Upper lobe of left lung (tissue), 6 donors: ENCODE measurements around the gene C5orf47. TPM values are rescaled to one million over a fixed set of nuclear protein-coding genes. Genes with fewer than 3 reads are reported as not detected.

Experiments
- ATAC-seq, 2 donors: fragments of 200-7000 bp; cut with Tn5 transposase; one replicate each; pipeline ENCODE4 v1.9.1; 2022; ENCODE audit warnings: mild to moderate bottlenecking in 2 of 2, moderate library complexity in 2 of 2; ENCODE audit not compliant: low FRiP score in 2 of 2
- DNase-seq, 2 donors: peaks; one replicate each; pipeline ENCODE4 v3.0.0-alpha.2; 2019 to 2020
- H3K27ac ChIP-seq, 4 donors: fragments of 200-600 bp; sonication (generic); one replicate each; pipeline ENCODE4 v1.5.1; 2016 to 2019
- H3K27me3 ChIP-seq, 4 donors: fragments of 200-600 bp; sonication (generic); one replicate each; pipeline ENCODE4 v1.5.1; 2017 to 2019
- H3K36me3 ChIP-seq, 4 donors: fragments of 200-600 bp; sonication (generic); one replicate each; pipeline ENCODE4 v1.5.1; 2016 to 2019
- H3K4me1 ChIP-seq, 4 donors: fragments of 200-600 bp; sonication (generic); one replicate each; pipeline ENCODE4 v1.5.1; 2018 to 2019
- H3K4me3 ChIP-seq, 4 donors: fragments of 200-600 bp; sonication (generic); one replicate each; pipeline ENCODE4 v1.5.1; 2017 to 2019; ENCODE audit warnings: mild to moderate bottlenecking in 2 of 4, moderate library complexity in 1 of 4
- H3K9me3 ChIP-seq, 4 donors: fragments of 200-600 bp; sonication (generic); one replicate each; pipeline ENCODE4 v1.5.1; 2018 to 2019
- EP300 ChIP-seq, 4 donors: sonication (generic); formaldehyde crosslinking; IDR thresholded peaks; one replicate each; pipeline ENCODE4 v1.5.1; 2017; ENCODE audit warnings: antibody characterized with exemption in 4 of 4, control low read depth in 2 of 4
- POLR2A ChIP-seq, 4 donors: fragments of 450-650 bp; IDR thresholded peaks; one replicate each; pipeline ENCODE4 v1.5.1; 2016 to 2017; ENCODE audit warnings: antibody characterized with exemption in 4 of 4, mild to moderate bottlenecking in 2 of 4
- POLR2AphosphoS5 ChIP-seq, 2 donors: sonication (generic); formaldehyde crosslinking; IDR thresholded peaks; one replicate each; pipeline ENCODE4 v1.5.1; 2017; ENCODE audit warnings: antibody characterized with exemption in 2 of 2
- WGBS, 2 donors: methylation state at CpG; one replicate each; pipeline ENCODE4 v1.1.5; 2017 to 2018; 5-methylcytosine and 5-hydroxymethylcytosine counted together
- total RNA-seq, 6 donors: library from RNA; depleted of rRNA in 4 of 6; stranded (reverse); fragments of >200 nt in 4 of 6; gene quantifications; one replicate each; pipeline versions ENCODE4 v1.1.0 to v1.2.1, GENCODE V29; 2016 to 2021
- TF ChIP-seq, protein P1 (sequence below), 6 experiments: fragments of 450-650 bp in 4 of 6; fragments of 200-600 bp in 2 of 6; sonication (generic) in 2 of 6; IDR thresholded peaks; one replicate each; pipeline ENCODE4 v1.5.1; 2016 to 2019; ENCODE audit warnings: antibody characterized with exemption in 6 of 6
- donor health status: DM: no; HTN: no; CAD: no; lungs with moderate emphysema.
- donor health status: DM: no; HTN: yes; CAD: no; lungs with severe emphysema.

Gene C5orf47, protein sequence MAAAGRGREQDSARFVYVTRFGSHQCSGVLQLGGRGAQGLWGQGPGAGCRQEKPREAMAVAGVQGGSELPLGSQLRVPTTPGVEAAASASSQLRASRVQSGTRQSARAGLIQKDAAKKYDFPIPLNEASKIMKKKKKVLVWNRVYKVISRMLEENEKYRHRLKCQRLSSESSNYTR
- not detected for total RNA-seq

DNA sequence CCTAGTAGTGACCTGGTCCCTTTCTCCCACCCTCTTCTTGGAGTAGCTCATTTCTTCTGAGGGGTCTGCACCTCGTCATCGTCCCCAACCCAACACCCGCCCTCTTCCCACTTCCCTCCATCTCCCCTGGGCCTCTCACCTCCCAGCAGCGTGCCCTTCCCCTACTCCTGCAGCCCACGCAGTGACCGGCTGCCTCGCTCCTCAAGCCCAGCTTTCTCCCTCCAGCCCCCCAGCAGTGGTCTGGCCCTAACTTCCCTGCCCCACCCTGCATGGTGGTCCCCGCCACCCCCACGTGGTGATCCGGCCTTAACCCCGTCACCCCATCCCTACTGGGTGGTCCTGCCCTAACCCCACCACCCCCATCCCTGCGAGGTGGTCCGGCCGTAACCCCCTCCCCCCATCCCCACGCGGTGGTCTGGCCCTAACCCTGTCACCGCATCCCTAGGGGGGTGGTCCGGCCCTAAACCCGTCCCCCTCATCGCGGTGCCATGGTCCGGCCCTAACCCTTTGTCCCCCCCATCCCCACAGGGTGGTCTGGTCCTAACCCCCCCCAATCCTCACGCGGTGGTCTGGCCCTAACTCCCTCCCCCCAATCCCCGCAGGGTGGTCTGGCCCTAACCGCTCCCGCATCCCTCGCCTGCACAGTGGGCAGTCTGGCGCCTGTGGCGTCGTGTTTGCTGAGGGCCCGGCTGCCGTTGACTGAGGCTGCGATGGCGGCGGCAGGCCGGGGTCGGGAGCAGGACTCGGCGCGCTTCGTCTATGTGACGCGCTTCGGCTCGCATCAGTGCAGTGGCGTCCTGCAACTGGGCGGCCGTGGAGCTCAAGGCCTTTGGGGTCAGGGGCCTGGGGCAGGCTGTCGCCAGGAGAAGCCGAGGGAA, at the start of gene C5orf47:
C5orf47 (plus strand) TSS at position 617 of the 878 bp plus-strand sequence; CDS start at position 711, 94 bp downstream.
- Histone ChIP-seq H3K36me3 (no peaks in the 10 kb centered on the region), H3K9me3 (no peaks in the 10 kb centered on the region), H3K27ac (no peak within 1 kb of the TSS), H3K27me3 (no peaks in the 10 kb centered on the region), H3K4me1 (no peaks in the 10 kb centered on the region), H3K4me3 (no peak within 1 kb of the TSS)
- peak in 1 of 2 donors; percentile 35 for DNase-seq
- ATAC-seq: peak in 1 of 2 donors; percentile 53
- TF ChIP-seq POLR2AphosphoS5 (IDR thresholded peaks at IDR 0.05): no peak
- no peak for TF ChIP-seq EP300 (IDR thresholded peaks at IDR 0.05)
- TF ChIP-seq POLR2A (IDR thresholded peaks at IDR 0.05): no peak
- TF ChIP-seq, protein P1, sequence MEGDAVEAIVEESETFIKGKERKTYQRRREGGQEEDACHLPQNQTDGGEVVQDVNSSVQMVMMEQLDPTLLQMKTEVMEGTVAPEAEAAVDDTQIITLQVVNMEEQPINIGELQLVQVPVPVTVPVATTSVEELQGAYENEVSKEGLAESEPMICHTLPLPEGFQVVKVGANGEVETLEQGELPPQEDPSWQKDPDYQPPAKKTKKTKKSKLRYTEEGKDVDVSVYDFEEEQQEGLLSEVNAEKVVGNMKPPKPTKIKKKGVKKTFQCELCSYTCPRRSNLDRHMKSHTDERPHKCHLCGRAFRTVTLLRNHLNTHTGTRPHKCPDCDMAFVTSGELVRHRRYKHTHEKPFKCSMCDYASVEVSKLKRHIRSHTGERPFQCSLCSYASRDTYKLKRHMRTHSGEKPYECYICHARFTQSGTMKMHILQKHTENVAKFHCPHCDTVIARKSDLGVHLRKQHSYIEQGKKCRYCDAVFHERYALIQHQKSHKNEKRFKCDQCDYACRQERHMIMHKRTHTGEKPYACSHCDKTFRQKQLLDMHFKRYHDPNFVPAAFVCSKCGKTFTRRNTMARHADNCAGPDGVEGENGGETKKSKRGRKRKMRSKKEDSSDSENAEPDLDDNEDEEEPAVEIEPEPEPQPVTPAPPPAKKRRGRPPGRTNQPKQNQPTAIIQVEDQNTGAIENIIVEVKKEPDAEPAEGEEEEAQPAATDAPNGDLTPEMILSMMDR (IDR thresholded peaks at IDR 0.05): no peak
- 95 to 97% methylated on average over 38 to 41 of the region's 51 CpGs for WGBS, 2 donors

DNA sequence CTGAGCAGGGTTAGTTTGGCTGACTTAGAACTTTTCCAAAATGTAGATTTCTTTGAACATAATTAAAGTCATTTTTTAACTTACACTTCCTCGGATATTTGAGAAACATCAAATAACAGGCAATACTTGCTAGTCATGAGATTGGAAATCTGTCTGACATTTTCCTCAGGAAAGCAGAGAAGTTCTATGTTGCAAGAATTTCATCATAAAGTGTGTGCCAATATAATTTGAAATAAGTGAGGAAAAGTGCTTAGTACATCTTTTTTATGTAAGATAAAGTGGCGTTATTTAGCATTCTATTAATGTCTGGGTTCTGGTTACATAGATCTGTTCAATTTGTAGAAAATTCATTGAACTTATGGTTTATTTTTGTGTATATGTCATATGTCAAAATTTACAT, 48.7 kb upstream of the C5orf47 start:
- Histone ChIP-seq H3K4me1 (peaks cover 35 to 65% (median 39%) of the 10 kb centered on the region in 4 donors), H3K27me3 (no peaks in the 10 kb centered on the region), H3K9me3 (no peaks in the 10 kb centered on the region), H3K27ac (peak overlapping the region in 2 of 4 donors; percentile 18 to 53), H3K36me3 (peaks cover 0 to 6% (median 3%) of the 10 kb centered on the region in 4 donors), H3K4me3 (no peak overlapping the region)
- DNase-seq: no peak
- peak in 1 of 4 donors; percentile 61 for TF ChIP-seq EP300 (IDR thresholded peaks at IDR 0.05)
- TF ChIP-seq POLR2AphosphoS5 (IDR thresholded peaks at IDR 0.05): no peak
- WGBS, 2 donors: 54 to 59% methylated on average over 2 of the region's 2 CpGs
- no peak for ATAC-seq

DNA sequence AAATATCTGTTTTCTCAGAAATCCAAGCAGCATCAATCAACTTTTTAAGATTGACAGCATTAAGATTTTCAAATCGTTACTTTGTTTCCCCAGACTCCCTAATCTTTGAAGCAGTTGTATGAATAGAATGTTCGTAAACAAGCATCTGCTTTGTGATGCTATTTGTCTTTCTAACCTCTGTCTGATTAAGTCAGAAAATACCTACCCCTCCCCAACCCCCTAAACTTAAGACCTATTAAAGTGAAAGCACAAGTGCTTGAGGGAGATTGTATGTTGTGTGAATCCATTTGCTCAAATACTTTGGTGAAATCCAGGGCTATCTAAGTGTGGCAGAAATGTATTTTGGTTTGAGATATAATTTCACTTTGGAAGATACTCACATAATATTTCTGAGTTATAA, 47.9 kb upstream of the C5orf47 start:
- Histone ChIP-seq H3K9me3 (no peaks in the 10 kb centered on the region), H3K27ac (peak overlapping the region in 2 of 4 donors; percentile 46 to 75), H3K4me3 (no peak overlapping the region), H3K4me1 (peaks cover 35 to 66% (median 39%) of the 10 kb centered on the region in 4 donors), H3K27me3 (no peaks in the 10 kb centered on the region), H3K36me3 (peaks cover 0 to 15% (median 7%) of the 10 kb centered on the region in 4 donors)
- TF ChIP-seq POLR2AphosphoS5 (IDR thresholded peaks at IDR 0.05): no peak
- TF ChIP-seq EP300 (IDR thresholded peaks at IDR 0.05): no peak
- TF ChIP-seq POLR2A (IDR thresholded peaks at IDR 0.05): no peak
- TF ChIP-seq, protein P1 (IDR thresholded peaks at IDR 0.05): no peak
- ATAC-seq: no peak
- DNase-seq: no peak
- 68 to 77% methylated on average over 2 of the region's 2 CpGs for WGBS, 2 donors

- Histone ChIP-seq H3K27me3 (no peaks in the 10 kb centered on the region), H3K4me1 (peaks cover 35 to 66% (median 39%) of the 10 kb centered on the region in 4 donors), H3K4me3 (no peak overlapping the region), H3K36me3 (peaks cover 6 to 22% (median 14%) of the 10 kb centered on the region in 4 donors), H3K9me3 (no peaks in the 10 kb centered on the region), H3K27ac (peak overlapping the region; percentile 20 to 75 (median 39))
- TF ChIP-seq EP300 (IDR thresholded peaks at IDR 0.05): no peak
- TF ChIP-seq, protein P1 (IDR thresholded peaks at IDR 0.05): no peak
- no peak for TF ChIP-seq POLR2AphosphoS5 (IDR thresholded peaks at IDR 0.05)
- no peak for TF ChIP-seq POLR2A (IDR thresholded peaks at IDR 0.05)
- ATAC-seq: no peak
- WGBS, 2 donors: 74% methylated on average over 9 of the region's 9 CpGs
- peak in 1 of 2 donors; percentile 33 for DNase-seq
Measured at GRCh38 chr5:173941758-173942401, 47.1 kb upstream of the C5orf47 start.

DNA sequence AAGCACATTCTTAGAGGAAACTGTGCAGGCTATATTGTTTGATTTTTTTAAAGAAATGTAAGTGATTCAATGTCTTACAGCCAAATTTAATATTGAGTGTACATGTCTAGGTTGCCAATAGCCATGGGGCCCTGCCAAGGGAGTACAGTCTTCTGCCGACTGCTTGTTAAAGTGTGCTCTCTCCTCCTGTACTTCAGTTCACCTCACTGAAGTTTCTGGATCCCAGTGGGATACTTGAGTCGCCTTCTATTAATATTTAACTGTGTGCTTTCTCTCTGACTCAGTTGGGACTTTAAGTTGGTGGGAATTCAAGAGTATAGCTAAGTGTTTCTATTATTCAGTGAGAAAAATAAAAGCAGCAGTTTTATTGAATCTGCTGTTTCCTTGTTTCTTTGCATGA, 44.5 kb upstream of the C5orf47 start:
- WGBS, 2 donors: 53 to 67% methylated on average over 2 of the region's 2 CpGs

More for the DNA sequence above, 44.5 kb upstream of the C5orf47 start:
- Histone ChIP-seq H3K27ac (peak overlapping the region in 1 of 4 donors; percentile 25), H3K4me1 (peaks cover 35 to 58% (median 39%) of the 10 kb centered on the region in 4 donors), H3K27me3 (no peaks in the 10 kb centered on the region), H3K9me3 (no peaks in the 10 kb centered on the region), H3K36me3 (peaks cover 13 to 45% (median 22%) of the 10 kb centered on the region in 4 donors), H3K4me3 (no peak overlapping the region)
- ATAC-seq: no peak
- TF ChIP-seq EP300 (IDR thresholded peaks at IDR 0.05) (no peak), POLR2A (IDR thresholded peaks at IDR 0.05) (no peak), POLR2AphosphoS5 (IDR thresholded peaks at IDR 0.05) (no peak)
- TF ChIP-seq, protein P1 (IDR thresholded peaks at IDR 0.05): no peak
- DNase-seq: peak in 1 of 2 donors; percentile 63
